GM19025 (cell line): ENCODE results near the gene CUX1.
A peak's percentile ranks its signal among the peaks of the same experiment; 100 is the strongest.

Experiments
- ATAC-seq: cut with Tn5 transposase; IDR thresholded peaks from one replicate; pipeline ENCODE4 v1.9.1; 2021; ENCODE audit warnings: mild to moderate bottlenecking, low read depth, moderate library complexity; ENCODE audit not compliant: unreplicated experiment

The CUX1 gene

DNA sequence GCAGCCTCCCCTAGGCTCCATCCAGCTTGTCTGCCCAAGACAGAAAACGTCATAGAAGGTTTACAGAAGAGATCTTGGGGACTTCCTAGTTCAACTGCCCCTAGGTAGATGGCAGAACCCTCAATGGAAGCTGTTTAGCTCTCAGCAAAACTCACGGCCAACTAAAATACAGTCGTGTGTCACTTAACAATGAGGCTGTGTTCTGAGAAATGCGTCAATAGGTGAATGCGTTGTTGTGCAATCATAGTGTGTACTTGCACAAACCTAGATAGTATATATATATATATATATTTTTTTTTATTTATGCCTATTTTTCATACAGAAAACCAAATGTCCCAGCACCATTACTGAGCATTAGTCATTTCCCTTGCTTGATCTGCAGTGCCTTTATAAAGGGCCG, 368.9 kb downstream of the CUX1 start:
- ATAC-seq = no peak

DNA sequence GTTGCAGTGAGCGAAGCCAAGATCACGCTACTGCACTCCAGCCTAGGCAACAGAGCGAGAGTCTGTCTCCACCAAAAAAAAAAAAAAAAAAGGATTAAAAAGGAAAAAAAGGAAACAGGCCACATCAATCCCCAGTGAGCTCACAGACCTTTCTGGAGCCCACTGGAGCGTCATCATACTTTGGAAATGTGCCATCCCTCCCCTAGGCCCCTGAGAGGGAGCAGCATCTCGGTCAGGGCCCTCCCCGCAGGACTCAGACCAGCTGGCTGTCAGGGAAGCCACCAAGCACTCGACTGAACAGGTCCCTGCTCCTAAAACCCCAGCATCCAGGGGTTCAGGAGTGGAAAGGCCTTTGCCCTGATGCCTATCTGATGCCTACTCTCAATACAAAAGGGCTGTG, 371.3 kb downstream of the CUX1 start:
- ATAC-seq = no peak

DNA sequence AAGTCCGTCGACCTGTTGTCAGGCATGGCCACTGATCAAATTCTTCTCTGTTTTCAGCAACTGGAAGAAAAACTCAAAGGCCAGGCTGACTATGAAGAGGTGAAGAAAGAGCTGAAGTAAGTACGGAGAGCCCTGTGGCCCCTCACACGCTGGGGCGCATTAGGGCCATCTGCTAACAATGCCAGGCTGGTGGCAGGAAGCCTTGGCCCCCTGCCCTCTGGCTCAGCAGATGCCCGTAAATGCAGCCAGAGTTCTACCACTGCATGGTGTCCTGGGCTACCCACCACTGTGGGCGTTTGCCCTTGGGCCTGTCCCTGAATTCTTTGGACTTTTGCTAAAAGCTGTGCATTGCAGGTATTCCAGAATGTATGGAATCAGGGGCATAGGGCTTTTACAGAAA, 372.3 kb downstream of the CUX1 start:
- ATAC-seq = no peak

DNA sequence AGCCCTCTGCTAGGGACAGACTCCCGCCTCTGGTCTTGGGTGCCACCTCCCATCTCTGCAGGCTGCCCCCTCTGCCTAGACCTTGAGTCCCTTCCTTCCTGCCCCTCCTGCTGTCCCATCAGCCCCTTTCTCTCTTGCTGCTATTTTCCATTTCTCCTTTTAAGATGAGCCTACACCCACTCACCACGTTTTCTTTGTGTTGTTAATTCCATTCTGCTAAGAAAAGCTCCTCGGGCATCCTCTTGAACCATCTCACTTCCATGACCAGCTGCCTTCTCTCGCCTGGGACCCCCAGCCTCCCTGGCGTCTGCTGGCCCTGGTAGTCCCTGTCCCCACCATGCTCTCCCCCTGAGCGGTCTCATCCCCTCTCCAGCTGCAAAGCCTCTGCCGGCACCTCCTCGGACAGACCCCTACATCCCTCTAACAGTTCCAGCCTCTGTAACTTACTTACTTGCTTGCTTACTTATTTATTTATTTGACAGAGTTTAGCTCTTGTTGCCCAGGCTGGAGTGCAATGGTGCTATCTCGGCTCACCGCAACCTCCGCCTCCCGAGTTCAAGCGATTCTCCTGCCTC, 373.4 kb downstream of the CUX1 start:
- no peak for ATAC-seq

DNA sequence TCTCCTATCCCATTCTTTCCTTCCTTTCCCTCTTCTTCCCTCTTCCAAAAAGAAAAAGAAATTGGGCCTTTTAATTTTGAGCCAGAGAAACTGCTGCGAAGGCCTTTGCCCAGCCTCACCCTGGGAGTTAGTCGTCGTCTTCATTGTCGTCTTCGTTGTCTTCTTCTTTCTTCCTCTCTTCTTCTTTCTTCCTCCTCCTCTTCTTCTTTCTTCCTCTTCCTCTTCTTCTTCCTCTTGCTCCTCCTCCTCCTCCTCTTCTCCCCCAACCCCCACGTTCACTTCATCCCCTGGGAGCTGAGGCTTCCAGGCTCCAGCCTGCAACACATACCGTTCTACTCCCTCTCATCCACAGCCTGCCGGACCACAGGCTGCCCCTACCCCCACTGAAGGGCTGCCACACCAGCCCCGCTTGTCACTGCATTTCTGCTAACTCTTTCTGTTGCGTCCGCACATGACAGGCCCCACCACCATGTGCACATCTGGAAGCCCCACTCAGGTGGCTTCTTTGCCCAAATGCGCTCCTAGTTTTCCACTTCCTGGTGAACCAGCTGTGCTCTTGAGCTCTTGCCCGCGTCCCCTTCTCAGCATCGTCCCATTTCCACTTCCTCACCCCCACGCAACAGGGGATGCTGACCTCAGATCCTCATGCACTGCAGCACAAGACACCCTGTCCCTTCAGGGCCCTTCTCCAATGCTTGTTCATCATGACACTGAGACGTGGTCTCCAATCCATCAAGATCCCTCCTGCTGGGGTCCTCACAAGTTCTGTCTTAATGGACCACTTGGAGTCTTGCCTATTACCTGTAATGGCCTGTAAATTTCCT, 374.3 kb downstream of the CUX1 start:
- no peak for ATAC-seq

DNA sequence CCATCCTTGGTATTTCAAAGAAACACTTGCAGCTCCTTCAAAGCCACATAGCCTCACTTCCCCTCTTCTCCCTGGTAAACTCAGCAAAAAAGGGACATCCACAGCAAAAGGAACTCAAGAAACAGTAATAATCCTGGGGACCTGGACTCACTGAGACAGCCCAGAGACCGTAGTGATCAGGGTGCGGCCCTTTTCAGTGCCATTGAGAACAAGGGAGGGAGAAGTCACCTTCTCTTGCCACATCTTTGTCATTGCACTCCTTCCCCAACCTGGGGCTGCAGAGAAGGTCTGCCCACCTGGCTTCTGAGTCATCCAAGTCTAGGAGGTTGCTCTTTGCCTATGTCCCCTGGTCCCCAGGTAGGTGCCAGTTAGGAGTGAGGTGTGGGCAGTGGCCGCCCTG, 375.4 kb downstream of the CUX1 start:
- no peak for ATAC-seq

DNA sequence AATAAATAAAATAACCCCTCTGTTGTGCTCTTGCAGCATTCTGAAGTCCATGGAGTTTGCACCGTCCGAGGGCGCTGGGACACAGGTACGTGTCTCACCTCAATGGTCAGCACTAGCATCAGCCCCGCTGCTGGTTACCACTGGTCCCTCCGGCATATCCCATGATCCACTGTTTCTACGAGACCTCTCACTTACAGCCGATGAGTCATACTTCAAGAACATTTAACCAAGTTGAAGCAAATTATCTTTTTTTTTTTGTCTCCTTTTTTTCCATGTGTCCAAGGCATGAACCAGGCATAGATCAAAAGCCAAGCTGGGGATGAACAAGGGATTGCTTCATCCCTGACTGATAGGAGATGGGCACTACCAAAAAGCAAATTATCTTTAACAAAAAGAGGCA, 376.4 kb downstream of the CUX1 start:
- no peak for ATAC-seq

DNA sequence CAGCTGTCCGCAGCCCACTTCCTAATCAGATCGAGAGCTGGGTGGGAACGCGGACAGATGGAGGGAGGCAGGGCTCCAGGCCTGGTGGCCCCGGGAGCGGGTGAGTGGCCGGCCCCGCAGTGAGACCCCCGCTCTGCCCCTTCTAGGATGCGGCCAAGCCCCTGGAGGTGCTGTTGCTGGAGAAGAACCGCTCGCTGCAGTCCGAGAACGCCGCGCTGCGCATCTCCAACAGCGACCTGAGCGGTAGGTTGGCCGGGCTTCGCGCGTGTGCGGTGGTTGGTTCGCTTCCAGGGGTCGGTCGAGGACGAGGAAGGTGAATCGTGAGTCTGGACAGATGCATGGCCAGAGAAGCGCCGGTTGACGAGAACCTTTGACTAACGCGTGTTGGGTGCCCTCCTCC, 377.9 kb downstream of the CUX1 start:
- no peak for ATAC-seq

DNA sequence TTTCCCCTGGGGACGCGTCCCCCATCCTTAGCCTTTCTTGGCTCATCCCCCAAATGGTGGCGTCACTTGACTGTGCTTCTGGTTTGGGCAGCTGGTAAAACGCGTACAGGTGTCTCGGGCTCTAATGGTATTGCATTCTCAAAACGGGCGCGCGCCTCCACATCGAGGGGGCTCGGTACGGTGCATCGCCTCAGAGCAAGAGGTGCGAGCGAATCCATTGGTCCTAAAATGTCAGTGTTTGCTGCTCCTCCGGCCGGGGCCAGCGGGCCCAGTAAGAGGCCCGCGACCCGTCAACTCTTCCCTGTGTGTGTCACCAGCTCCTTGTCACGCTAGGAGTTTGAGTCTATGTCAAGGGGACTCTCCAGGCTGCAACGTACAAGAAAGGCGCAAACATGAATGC, 378.6 kb downstream of the CUX1 start:
- ATAC-seq = no peak

DNA sequence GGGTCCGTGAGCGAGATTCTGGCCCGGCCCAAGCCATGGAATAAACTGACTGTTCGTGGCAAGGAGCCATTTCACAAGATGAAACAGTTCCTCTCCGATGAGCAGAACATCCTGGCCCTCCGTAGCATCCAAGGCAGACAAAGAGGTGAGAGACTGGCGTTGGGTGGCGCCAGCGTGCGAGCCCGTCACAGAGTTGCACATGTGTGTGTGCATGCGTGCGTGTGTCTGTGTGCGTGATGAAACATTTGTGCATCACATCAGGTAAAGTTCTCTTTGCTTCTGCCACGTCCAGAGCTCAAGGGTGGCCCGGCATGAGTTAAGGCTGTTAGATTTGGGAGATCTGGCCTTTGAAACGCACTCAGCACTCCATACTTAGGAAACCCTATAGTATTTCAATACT, 379.7 kb downstream of the CUX1 start:
- ATAC-seq = no peak

DNA sequence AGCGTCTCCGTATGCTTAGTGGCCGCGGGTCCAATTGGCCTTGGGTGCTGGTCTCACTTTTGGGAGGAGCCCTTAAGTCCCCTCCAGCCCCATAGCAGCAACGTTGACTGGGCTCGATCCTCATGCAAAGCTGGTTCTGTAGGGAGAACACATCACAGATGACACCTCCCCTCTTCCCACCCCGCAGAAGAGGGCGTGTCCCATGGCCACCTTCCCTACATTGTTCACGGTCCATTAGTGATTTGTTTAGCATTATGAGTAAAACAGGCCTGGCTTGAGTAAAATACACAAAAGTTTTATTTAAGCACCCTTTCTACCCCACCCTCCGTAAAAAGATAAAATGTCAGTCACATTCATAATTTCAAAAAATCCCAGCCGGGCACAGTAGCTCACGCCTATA, 380.2 kb downstream of the CUX1 start:
- ATAC-seq = no peak

DNA sequence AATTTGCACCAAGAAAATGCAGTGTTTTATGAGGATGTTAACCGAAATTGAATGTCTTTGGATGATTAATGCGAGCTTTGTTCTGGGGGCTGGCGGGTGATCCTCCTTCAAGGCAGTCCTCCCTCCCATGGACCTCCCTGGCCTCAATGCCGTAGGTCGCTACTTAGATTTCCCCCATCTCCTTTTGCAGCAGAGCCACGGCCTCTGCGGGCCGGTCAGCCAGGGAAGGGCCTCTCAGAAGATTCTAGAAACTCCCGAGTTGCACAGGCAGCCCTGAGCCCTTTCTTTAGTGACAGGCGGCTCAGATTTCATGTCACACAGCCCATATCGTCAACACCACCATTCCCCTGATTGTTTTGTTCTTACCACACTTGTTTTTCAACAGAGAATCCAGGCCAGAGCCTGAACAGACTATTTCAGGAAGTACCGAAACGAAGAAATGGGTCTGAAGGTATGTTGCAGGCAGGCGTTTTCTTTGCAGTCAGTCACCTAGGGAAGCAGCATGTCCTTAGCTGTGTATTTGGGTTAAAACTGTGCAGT, 381.1 kb downstream of the CUX1 start:
- no peak for ATAC-seq

DNA sequence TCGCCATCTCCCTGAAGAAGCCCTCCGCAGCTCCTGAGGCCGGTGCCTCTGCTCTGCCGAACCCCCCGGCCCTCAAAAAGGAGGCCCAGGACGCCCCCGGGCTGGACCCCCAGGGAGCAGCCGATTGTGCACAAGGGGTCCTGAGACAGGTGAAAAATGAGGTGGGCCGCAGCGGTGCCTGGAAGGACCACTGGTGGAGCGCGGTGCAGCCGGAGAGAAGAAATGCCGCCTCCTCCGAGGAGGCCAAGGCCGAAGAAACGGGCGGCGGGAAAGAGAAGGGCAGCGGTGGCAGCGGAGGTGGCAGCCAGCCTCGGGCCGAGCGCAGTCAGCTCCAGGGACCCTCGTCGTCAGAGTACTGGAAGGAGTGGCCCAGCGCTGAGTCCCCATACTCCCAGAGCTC, 384.1 kb downstream of the CUX1 start:
- no peak for ATAC-seq

DNA sequence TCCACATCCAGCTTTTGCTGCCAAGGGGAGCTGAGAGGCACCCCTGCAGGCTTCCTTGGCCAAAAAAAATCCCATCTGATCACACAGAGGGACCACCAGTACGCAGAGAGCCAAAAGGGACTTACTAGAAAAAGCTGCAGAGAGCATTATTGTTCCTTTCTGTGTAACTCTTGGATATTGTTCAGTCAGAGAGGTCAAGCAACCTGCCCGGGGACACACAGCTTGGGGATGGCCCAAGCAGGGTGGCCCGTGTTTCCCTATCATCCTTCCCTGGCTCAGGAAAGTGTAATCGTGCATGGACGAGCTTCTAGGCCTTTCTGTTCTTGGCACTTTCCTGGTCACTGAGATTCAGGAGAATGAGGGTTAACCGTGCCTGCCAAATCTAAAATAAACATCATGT, 385.1 kb downstream of the CUX1 start:
- no peak for ATAC-seq

DNA sequence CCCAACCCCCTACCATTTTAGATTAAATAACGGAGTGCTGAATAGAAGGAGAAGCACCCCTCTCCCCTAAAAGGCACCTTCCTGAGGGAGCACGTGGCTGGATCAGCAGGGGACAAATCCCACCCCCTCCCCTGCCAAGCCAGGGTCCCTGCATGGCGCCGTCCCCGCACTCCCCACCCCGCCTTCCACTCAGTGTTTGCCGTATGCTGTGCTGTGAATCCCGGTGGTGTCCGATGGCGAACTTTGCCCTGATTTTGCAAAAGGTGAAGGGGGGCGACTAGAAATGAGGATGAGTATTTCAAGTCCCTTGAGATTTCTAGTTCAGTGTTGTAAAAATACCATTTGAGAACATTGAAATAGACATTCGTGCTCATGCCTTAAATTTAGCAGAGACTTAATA, 385.8 kb downstream of the CUX1 start:
- ATAC-seq = no peak

DNA sequence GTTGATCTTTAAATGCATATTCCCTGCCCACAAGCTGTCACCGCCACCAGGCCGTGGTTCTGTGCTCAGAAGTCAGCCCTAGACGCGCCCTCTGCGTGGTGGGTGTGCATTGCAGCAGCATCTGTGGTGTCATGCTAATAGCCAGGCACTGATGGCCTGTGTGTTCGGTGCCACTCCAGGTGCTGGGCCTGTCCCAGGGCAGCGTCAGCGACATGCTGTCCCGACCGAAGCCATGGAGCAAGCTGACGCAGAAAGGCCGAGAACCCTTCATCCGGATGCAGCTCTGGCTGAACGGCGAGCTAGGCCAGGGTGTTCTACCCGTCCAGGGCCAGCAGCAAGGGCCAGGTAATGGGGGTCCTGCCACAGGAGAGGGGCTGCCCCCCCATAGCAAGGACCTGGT, 386.8 kb downstream of the CUX1 start:
- no peak for ATAC-seq

DNA sequence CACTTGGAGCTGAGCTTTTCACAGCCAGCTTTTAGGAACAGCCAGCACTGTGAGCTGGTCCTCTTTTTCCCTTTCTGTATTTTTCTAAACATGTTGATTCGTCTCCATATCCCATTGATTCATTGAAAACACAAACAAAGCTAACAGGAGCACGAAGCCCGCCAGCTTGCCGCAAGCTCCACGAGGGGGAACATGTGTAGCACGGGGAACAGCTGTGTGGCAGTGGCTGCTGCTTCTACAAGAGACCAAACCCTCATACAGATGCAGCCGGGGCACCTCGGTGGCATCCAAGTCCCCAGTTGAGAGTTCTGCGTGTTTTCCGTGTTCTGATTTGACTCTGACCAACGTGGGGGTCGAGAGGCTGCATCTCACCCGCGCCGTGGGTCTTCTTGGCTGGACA, 388.5 kb downstream of the CUX1 start:
- no peak for ATAC-seq

DNA sequence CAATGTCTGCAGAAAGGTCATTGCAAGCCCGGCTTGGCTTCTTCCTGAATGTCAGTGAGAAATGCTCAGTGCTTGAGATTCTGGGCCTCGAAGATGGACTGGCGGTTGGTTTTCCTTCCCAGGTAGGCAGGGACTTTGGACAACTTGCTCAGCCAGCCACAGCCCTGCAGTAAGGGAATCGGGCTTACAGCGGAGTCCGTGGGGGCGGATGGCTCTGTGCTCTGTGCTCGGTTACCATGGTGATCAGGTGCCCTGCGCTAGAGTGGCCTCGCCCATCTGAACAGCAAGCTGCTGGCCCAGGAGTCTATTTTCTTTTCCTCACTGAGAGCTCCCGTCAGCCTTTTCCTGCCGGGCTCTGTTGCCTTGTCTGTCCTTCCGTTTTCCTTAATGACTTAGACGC, 391.4 kb downstream of the CUX1 start:
- no peak for ATAC-seq

DNA sequence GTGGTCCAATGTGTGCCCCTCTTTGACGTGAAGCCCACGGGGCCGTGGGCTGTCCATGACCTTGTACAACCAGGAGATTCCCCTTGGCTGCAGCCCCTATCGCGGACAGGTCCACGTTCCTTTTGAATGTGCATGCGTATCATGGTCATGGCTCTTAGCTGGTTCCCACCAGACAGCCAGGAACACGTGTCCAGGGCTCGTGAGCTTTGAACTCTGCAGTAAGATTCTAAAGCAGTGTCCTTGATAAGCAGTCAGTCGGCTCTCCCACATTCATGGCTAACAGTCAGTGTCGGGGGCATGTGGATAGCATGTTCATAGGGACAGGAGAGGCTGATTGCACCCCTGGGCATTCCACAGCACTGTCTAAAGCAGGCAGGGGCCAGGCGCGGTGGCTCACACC, 393.4 kb downstream of the CUX1 start:
- no peak for ATAC-seq

DNA sequence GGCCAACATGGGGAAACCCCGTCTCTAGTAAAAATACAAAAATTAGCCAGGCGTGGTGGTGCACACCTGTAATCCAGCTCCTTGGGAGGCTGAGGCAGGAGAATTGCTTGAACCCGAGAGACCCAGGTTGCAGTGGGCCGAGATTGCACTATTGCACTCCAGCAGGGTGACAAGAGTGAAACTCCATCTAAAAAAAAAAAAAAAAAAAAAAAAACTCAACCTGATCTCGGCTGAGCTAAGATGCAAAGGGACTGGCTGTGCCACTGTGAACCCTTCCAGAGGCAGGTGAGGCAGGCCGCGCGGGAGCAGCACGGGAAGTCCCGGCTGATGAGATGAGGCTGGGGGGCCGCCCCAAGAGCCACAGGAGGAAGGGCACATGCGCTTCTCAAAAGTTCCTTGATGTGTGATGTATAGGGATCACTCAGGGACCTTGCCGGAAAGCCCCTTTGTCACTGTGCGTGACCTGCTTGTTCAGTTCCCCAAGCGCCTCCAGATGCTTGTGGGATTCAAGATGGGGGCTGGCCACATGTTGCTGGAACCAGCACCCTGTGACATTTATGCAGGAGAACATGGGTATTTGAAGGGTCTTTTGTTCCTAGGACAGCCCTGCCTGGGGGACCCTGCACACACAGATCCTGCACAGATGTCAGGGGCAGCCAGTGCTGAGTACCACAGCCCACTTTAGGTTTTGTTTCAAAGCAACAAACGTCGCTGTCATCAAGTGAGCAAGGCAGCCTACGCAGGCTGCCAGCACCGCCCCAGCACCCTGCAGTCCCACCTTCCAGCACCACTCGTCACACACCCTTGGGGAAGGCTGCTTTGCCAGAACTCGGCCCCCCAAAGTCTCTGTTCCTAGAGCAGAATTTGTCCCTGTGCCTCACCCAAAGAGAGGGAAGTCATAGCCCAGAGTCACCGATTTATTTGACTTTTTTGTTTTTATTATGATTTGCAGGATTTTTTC, 394.4 kb downstream of the CUX1 start:
- ATAC-seq = peak; percentile 85

DNA sequence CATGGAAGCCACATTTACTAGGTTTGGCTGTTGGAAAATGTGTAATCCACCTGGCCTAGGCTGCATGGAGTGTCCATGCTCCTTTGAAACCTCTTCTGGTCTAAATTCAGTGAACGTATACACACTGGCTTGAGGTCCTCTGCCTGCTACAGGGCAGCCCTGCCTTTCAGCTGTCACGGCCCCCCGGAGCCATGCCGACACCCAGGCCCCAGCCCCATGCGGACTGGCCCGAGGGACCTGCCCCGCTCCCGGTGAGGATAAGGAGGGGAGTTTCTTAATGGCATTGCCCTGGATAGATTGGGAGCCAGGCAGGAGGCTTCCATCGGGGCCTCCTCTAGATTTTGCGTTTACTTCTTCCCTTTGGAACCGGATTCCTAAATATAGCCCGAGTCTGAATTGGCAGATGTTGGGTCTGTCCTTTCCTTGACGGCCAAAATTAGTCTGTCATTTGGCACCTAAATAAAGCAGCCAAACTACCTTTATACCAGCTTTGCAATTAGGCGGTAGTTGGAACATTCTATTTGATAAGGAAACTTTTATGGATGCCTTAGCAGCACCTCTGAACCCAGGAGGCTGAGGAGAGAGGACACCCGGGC, 397.1 kb downstream of the CUX1 start:
- ATAC-seq = no peak
